Measurements from ENCODE around the gene CLDN17. TPM values are rescaled to one million over a fixed set of nuclear protein-coding genes. Genes with fewer than 3 reads are reported as not detected.

CLDN17 gene
- total and polyA plus RNA-seq, 9 of the 15 experiments (the other 6 are each of a cell fraction or from before 2014, with no cell fraction given): not detected

DNA sequence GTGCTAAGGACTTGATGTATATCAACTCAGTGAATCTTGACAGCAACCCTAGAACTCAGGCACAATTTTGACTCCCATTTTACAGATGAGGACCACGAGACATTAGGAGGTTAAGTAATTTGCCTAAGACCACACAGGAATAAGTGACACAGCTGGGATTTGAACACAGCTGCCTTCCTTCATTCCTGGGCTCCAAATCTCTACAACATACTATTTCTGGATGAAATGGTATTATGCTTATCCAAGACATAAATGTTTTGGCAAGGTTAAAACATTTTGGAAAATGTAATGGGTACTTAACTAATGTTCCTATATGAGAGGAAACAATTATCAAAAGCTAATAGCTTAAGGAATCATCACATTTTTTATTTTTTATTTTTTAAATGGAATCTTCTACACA is 44.5 kb upstream of the CLDN17 start (continued):
- TF ChIP-seq, protein P1, sequence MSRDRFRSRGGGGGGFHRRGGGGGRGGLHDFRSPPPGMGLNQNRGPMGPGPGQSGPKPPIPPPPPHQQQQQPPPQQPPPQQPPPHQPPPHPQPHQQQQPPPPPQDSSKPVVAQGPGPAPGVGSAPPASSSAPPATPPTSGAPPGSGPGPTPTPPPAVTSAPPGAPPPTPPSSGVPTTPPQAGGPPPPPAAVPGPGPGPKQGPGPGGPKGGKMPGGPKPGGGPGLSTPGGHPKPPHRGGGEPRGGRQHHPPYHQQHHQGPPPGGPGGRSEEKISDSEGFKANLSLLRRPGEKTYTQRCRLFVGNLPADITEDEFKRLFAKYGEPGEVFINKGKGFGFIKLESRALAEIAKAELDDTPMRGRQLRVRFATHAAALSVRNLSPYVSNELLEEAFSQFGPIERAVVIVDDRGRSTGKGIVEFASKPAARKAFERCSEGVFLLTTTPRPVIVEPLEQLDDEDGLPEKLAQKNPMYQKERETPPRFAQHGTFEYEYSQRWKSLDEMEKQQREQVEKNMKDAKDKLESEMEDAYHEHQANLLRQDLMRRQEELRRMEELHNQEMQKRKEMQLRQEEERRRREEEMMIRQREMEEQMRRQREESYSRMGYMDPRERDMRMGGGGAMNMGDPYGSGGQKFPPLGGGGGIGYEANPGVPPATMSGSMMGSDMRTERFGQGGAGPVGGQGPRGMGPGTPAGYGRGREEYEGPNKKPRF (IDR thresholded peaks at IDR 0.05; ENCODE audit: low read depth, low read length): no peak

DNA sequence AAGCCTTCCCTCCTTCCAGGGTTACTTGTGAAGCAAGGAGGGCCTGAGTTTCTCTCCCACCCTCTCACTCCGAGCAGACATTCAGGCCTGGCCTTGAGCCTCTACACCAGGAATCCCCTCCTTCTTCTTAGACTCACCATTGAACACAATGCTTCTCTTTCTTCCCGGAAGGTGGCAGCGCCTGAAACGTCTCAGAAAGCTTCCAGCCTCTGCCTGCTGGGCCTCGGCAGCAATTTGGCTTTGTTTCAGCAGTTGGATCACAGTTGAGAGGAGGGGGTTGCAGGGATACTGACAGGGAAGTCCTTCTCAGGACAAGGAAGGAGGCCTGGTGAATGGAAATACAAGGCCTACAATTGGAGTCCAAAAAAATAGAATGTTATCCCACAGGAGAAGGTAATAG is 43.0 kb upstream of the CLDN17 start:
- in situ Hi-C loops (cut with MboI) (no loop called here), intact Hi-C loops (cut with micrococcal nuclease) (no loop called here)
- FAIRE-seq (peak; percentile 26), DNase-seq (ENCODE audit: extremely low read depth in 1 of 4, low spot score in 3 of 4) (peak in 1 of 4 experiments; percentile 9), ATAC-seq (no peak)
- no peak overlapping the region for H3K4me3 ChIP-seq
- H3K4me2 ChIP-seq (ENCODE audit: insufficient read depth, low read length): no peak overlapping the region
- CTCF ChIA-PET (ENCODE audit: low intra/inter-chr PET ratio): no interaction called here
- no peaks in the 10 kb centered on the region for H4K20me1 ChIP-seq (replicated peaks; ENCODE audit: control insufficient read depth, insufficient read depth, low read length)
- no peak overlapping the region for H3K27ac ChIP-seq (ENCODE audit: extremely low read depth, low read depth, low read length)
- 0 out of 2 replicates have a peak overlapping the region, but pooled peaks have one; percentile 15 for H2AFZ ChIP-seq (ENCODE audit: low read depth, low read length)
- no peaks in the 10 kb centered on the region for H3K36me3 ChIP-seq (ENCODE audit: control insufficient read depth, insufficient read depth, low read length)
- H3K9me1 ChIP-seq (ENCODE audit: control insufficient read depth, insufficient read depth, low read length): no peaks in the 10 kb centered on the region
- no TSS peak for BruUV-seq (replicated peaks)
- H3K27me3 ChIP-seq (ENCODE audit: control insufficient read depth in 2 of 2, insufficient read depth in 2 of 2, low read length in 2 of 2): no peaks in the 10 kb centered on the region
- H3K4me1 ChIP-seq (replicated peaks in 1 of 2; ENCODE audit: control insufficient read depth in 2 of 2, insufficient read depth in 2 of 2, low read length in 2 of 2): no peaks in the 10 kb centered on the region
- no peak for TF ChIP-seq XRCC3 (IDR thresholded peaks at IDR 0.05)
- no peak for TF ChIP-seq ZNF740 (CRISPR knock-in tag; IDR thresholded peaks at IDR 0.05)
- no peak for TF ChIP-seq ZNF740 (tag; IDR thresholded peaks at IDR 0.05)
- TF ChIP-seq FOXJ2 (tag; IDR thresholded peaks at IDR 0.05): no peak
- no peak for TF ChIP-seq CCNT2 (IDR thresholded peaks at IDR 0.05; ENCODE audit: borderline replicate concordance, extremely low read depth, insufficient read length, low read depth, low read length)
- TF ChIP-seq, protein P2, sequence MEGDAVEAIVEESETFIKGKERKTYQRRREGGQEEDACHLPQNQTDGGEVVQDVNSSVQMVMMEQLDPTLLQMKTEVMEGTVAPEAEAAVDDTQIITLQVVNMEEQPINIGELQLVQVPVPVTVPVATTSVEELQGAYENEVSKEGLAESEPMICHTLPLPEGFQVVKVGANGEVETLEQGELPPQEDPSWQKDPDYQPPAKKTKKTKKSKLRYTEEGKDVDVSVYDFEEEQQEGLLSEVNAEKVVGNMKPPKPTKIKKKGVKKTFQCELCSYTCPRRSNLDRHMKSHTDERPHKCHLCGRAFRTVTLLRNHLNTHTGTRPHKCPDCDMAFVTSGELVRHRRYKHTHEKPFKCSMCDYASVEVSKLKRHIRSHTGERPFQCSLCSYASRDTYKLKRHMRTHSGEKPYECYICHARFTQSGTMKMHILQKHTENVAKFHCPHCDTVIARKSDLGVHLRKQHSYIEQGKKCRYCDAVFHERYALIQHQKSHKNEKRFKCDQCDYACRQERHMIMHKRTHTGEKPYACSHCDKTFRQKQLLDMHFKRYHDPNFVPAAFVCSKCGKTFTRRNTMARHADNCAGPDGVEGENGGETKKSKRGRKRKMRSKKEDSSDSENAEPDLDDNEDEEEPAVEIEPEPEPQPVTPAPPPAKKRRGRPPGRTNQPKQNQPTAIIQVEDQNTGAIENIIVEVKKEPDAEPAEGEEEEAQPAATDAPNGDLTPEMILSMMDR (IDR thresholded peaks at IDR 0.05 in 2 of 3, conservative IDR thresholded peaks at IDR 0.05 in 1 of 3; ENCODE audit: insufficient read depth in 2 of 3, low read depth in 1 of 3, low read length in 3 of 3): peak in 1 of 3 experiments; percentile 19; a peak in 2 of 6 replicates
- peak in 1 of 2 experiments; percentile 19; a peak in 2 of 4 replicates for TF ChIP-seq RAD21 (CRISPR knock-in tag; conservative IDR thresholded peaks at IDR 0.05 in 1 of 2, IDR thresholded peaks at IDR 0.05 in 1 of 2)
- no peak for TF ChIP-seq ZNF282 (CRISPR knock-in tag; IDR thresholded peaks at IDR 0.05)
- no peak for TF ChIP-seq HMG20B (CRISPR knock-in tag; IDR thresholded peaks at IDR 0.05)
- TF ChIP-seq, protein P3, sequence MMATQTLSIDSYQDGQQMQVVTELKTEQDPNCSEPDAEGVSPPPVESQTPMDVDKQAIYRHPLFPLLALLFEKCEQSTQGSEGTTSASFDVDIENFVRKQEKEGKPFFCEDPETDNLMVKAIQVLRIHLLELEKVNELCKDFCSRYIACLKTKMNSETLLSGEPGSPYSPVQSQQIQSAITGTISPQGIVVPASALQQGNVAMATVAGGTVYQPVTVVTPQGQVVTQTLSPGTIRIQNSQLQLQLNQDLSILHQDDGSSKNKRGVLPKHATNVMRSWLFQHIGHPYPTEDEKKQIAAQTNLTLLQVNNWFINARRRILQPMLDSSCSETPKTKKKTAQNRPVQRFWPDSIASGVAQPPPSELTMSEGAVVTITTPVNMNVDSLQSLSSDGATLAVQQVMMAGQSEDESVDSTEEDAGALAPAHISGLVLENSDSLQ (IDR thresholded peaks at IDR 0.05): peak; percentile 20; the same call in 1 of the 2 replicates
- WGBS (ENCODE audit: insufficient coverage, low coverage, missing lambda C conversion rate): 5% methylated on average over 5 of the region's 5 CpGs
- POLR2A ChIA-PET: no interaction called here
- H3K79me2 ChIP-seq (ENCODE audit: control insufficient read depth, insufficient read depth, low read length): no peaks in the 10 kb centered on the region
- no peaks in the 10 kb centered on the region for H3K9me3 ChIP-seq (replicated peaks; ENCODE audit: control insufficient read depth, insufficient read depth, low read depth, low read length)
- H3K9ac ChIP-seq (ENCODE audit: insufficient read depth in 1 of 2, low read depth in 2 of 2, low read length in 2 of 2): no peak overlapping the region
